DOHH2 (cell line): ENCODE measurements around the gene GLRA2.

ENCODE experiments used
- EZH2phosphoT487 ChIP-seq: fragments of 200-600 bp; sonication (generic); IDR thresholded peaks from 2 replicates; pipeline ENCODE4 v1.6.1; 2017; ENCODE audit warnings: borderline replicate concordance, mild to moderate bottlenecking, antibody characterized with exemption, low read length, moderate library complexity, mixed read lengths
- TF ChIP-seq, protein P1 (sequence below): fragments of 200-600 bp; sonication (generic); IDR thresholded peaks from one replicate; pipeline ENCODE4 v1.5.1; 2014; ENCODE audit warnings: antibody characterized with exemption, mild to moderate bottlenecking, low read depth, low read length; ENCODE audit not compliant: poor library complexity, severe bottlenecking

DNA sequence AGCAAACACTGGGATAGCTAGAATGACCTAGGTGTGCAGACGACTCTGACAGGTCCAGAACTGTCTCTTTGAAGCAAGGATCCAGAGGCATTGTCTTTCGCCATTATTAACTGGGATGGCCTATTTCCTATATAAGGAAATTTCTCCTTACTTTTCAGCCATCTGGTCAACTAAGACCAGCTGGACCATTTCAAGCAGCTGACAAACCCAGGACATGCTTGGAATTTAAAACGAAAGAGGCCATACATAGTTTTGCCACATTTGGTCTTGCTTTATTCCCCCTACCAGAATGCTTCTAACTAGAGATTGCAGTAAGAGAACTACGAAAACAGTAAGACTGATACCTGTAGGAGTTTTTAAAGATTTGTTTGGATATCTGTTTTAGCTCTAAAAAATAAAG, 87.0 kb downstream of the GLRA2 start:
- TF ChIP-seq, protein P1, sequence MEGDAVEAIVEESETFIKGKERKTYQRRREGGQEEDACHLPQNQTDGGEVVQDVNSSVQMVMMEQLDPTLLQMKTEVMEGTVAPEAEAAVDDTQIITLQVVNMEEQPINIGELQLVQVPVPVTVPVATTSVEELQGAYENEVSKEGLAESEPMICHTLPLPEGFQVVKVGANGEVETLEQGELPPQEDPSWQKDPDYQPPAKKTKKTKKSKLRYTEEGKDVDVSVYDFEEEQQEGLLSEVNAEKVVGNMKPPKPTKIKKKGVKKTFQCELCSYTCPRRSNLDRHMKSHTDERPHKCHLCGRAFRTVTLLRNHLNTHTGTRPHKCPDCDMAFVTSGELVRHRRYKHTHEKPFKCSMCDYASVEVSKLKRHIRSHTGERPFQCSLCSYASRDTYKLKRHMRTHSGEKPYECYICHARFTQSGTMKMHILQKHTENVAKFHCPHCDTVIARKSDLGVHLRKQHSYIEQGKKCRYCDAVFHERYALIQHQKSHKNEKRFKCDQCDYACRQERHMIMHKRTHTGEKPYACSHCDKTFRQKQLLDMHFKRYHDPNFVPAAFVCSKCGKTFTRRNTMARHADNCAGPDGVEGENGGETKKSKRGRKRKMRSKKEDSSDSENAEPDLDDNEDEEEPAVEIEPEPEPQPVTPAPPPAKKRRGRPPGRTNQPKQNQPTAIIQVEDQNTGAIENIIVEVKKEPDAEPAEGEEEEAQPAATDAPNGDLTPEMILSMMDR, result no peak
- TF ChIP-seq EZH2phosphoT487, result no peak
